Measurements from ENCODE around the gene DLEC1. TPM values are rescaled to one million over a fixed set of nuclear protein-coding genes. Genes with fewer than 3 reads are reported as not detected.
"Not testable (repeated sequence)": the region's sequence is repeated elsewhere in the genome, so short reads cannot be mapped to it uniquely, and the experiment has no call there.

The DLEC1 gene
- total and polyA plus RNA-seq, 8 donors: 0.14 to 0.75 (median 0.51) TPM

GRCh38 chr3:38067508-38068233 lies 28.7 kb downstream of the DLEC1 start:
- DNase-seq (no peak), ATAC-seq (no peak), FAIRE-seq (no peak)
- no peaks in the 10 kb centered on the region for H3K36me3 ChIP-seq
- no peak for TF ChIP-seq CTCF (IDR thresholded peaks at IDR 0.05)
- no peaks in the 10 kb centered on the region for H3K4me1 ChIP-seq
- H3K4me3 ChIP-seq: no peak overlapping the region
- intact Hi-C loops (cut with DNase I): no loop called here
- no peaks in the 10 kb centered on the region for H3K9me3 ChIP-seq
- no peaks in the 10 kb centered on the region for H3K27me3 ChIP-seq
- no peak overlapping the region for H3K27ac ChIP-seq
- WGBS, 2 donors: 83 to 92% methylated on average over 6 of the region's 6 CpGs

- intact Hi-C loops (cut with DNase I): no loop called here
- Histone ChIP-seq H3K27ac (no peak overlapping the region), H3K36me3 (no peaks in the 10 kb centered on the region), H3K9me3 (no peaks in the 10 kb centered on the region), H3K4me1 (no peaks in the 10 kb centered on the region), H3K4me3 (no peak overlapping the region), H3K27me3 (no peaks in the 10 kb centered on the region)
- DNase-seq (no peak), ATAC-seq (no peak), FAIRE-seq (no peak)
- no peak for TF ChIP-seq CTCF (IDR thresholded peaks at IDR 0.05)
- 53 to 86% methylated on average over 2 of the region's 2 CpGs for WGBS, 2 donors
Measured at GRCh38 chr3:38070013-38070412, 31.0 kb downstream of the DLEC1 start.

- H3K27me3 ChIP-seq; FAIRE-seq; H3K36me3 ChIP-seq; H3K4me3 ChIP-seq; intact Hi-C loops (cut with DNase I); H3K9me3 ChIP-seq; H3K27ac ChIP-seq; H3K4me1 ChIP-seq; ATAC-seq; DNase-seq: not testable (repeated sequence)
- WGBS, 2 donors: 42 to 79% methylated on average over 1 to 2 of the region's 3 CpGs
Measured at GRCh38 chr3:38077073-38077472, 38.1 kb downstream of the DLEC1 start.

GRCh38 chr3:38082296-38082695 lies 43.3 kb downstream of the DLEC1 start:
- intact Hi-C loops (cut with DNase I); ATAC-seq; H3K4me3 ChIP-seq; H3K27me3 ChIP-seq; H3K36me3 ChIP-seq; H3K4me1 ChIP-seq; DNase-seq; H3K27ac ChIP-seq; FAIRE-seq; H3K9me3 ChIP-seq: not testable (repeated sequence)
- WGBS, 2 donors: 88 to 90% methylated on average over 8 to 12 of the region's 16 CpGs

- H3K27ac ChIP-seq; H3K27me3 ChIP-seq; FAIRE-seq; H3K4me3 ChIP-seq; H3K4me1 ChIP-seq; H3K9me3 ChIP-seq; intact Hi-C loops (cut with DNase I); DNase-seq; H3K36me3 ChIP-seq; ATAC-seq: not testable (repeated sequence)
- 92% methylated on average over 1 of the region's 1 CpG; no CpG with 5 or more reads in 1 of the 2 donors for WGBS, 2 donors
Measured at GRCh38 chr3:38083254-38083653, 44.2 kb downstream of the DLEC1 start.

GRCh38 chr3:38083871-38084333 lies 44.9 kb downstream of the DLEC1 start:
- WGBS, 2 donors: 92 to 94% methylated on average over 13 of the region's 13 CpGs

More at GRCh38 chr3:38083871-38084333, 44.9 kb downstream of the DLEC1 start:
- intact Hi-C loops (cut with DNase I): no loop called here
- DNase-seq: no peak
- ATAC-seq: no peak
- Histone ChIP-seq H3K4me3 (no peak overlapping the region), H3K27me3 (no peaks in the 10 kb centered on the region), H3K27ac (no peak overlapping the region), H3K9me3 (no peaks in the 10 kb centered on the region), H3K36me3 (no peaks in the 10 kb centered on the region), H3K4me1 (no peaks in the 10 kb centered on the region)
- no peak for TF ChIP-seq CTCF (IDR thresholded peaks at IDR 0.05)
- no peak for FAIRE-seq

All from pancreas (tissue), 10 donors.